Loucy (cell line): ENCODE results near the gene ABCA1.

Source experiments
- H2AFZ ChIP-seq: fragments of 200-600 bp; sonication (generic); 2 replicates; pipeline ENCODE4 v1.6.0; 2016; ENCODE audit warnings: antibody characterized with exemption, mild to moderate bottlenecking, low read length, moderate library complexity
- H3F3A ChIP-seq: fragments of 200-600 bp; 2 replicates; pipeline ENCODE4 v1.6.0; 2016; ENCODE audit warnings: antibody characterized with exemption, low read depth, mild to moderate bottlenecking
- H3K27me3 ChIP-seq: fragments of 200-600 bp; sonication (generic); 2 replicates; pipeline ENCODE4 v1.6.1; 2014; ENCODE audit warnings: low read length, mild to moderate bottlenecking; ENCODE audit not compliant: insufficient read depth, poor library complexity, severe bottlenecking
- H3K36me3 ChIP-seq: fragments of 200-600 bp; sonication (generic); 2 replicates; pipeline ENCODE4 v1.6.1; 2016; ENCODE audit warnings: low read length; ENCODE audit not compliant: insufficient read depth
- H3K4me1 ChIP-seq: fragments of 200-600 bp; sonication (generic); 2 replicates; pipeline ENCODE4 v1.5.1; 2014; ENCODE audit warnings: low read length, mild to moderate bottlenecking; ENCODE audit not compliant: insufficient read depth, poor library complexity, severe bottlenecking
- H3K4me2 ChIP-seq: fragments of 200-600 bp; sonication (generic); 2 replicates; pipeline ENCODE4 v1.6.0; 2014; ENCODE audit warnings: antibody characterized with exemption, low read length, low read depth, mild to moderate bottlenecking; ENCODE audit not compliant: poor library complexity, severe bottlenecking
- H3K4me3 ChIP-seq: fragments of 200-600 bp; sonication (generic); 2 replicates; pipeline ENCODE4 v1.5.1; 2014; ENCODE audit warnings: low read length, mild to moderate bottlenecking, mixed read lengths; ENCODE audit not compliant: poor library complexity, severe bottlenecking
- H3K79me2 ChIP-seq: fragments of 200-600 bp; sonication (generic); 2 replicates; pipeline ENCODE4 v1.6.1; 2014; ENCODE audit warnings: low read length; ENCODE audit not compliant: insufficient read depth
- H3K9ac ChIP-seq: fragments of 200-600 bp; sonication (generic); 2 replicates; pipeline ENCODE4 v1.6.0; 2014; ENCODE audit warnings: mild to moderate bottlenecking, low read depth, low read length, moderate library complexity; ENCODE audit not compliant: poor library complexity, severe bottlenecking
- H3K9me2 ChIP-seq: fragments of 200-600 bp; sonication (generic); replicated peaks from 2 replicates; pipeline ENCODE4 v1.6.1; 2016; ENCODE audit warnings: low read depth, low read length, mixed read lengths
- H3K9me3 ChIP-seq: fragments of 200-600 bp; sonication (generic); 2 replicates; pipeline ENCODE4 v1.6.1; 2014; ENCODE audit warnings: mild to moderate bottlenecking, antibody characterized with exemption, low read length, low read depth; ENCODE audit not compliant: insufficient read depth
- H4K20me1 ChIP-seq: fragments of 200-600 bp; sonication (generic); 2 replicates; pipeline ENCODE4 v1.6.0; 2014; ENCODE audit warnings: antibody characterized with exemption, low read length, mild to moderate bottlenecking; ENCODE audit not compliant: insufficient read depth, poor library complexity, severe bottlenecking
- EZH2phosphoT487 ChIP-seq: fragments of 200-600 bp; IDR thresholded peaks from 2 replicates; pipeline ENCODE4 v1.6.1; 2018; ENCODE audit warnings: antibody characterized with exemption, mild to moderate bottlenecking, moderate library complexity, borderline replicate concordance
- TF ChIP-seq, protein P1 (sequence below): fragments of 200-600 bp; sonication (generic); conservative IDR thresholded peaks from 2 replicates; pipeline ENCODE4 v1.5.1; 2014; ENCODE audit warnings: mild to moderate bottlenecking, antibody characterized with exemption, low read length

The ABCA1 gene

DNA sequence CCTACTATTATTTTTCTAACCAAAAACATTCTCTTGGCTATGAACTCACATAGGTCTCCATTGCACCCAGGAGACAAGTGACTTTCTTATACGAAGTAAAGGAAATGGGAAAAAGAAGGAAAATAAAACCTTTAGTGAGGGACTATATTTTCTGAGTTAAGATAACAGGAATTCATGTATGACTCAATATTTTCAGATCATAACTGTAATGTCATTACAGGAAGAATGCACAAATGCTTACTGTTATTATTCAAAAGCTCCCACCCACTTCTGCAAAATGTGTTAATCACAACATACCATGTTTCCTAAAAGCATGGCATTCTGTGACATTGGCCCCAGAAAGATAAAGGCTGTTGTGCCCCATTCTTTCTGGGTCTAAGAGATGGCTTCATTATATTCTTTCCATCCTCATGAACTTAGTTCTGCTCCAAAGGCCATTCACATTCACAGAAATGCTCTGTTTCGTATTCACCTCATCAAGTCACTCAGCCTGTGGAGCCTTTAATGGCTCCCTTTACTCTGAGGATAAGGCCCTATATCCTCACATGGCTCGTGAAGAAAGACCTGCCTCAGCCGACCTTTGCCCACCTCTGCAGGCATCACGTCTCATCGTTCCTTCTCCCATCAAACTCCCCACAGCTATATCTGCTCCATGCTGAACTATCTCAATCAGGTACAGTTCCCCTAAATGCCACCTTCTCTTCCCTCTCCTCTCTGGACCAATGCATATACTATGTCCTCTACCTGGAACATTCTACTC is 77.0 kb downstream of the ABCA1 start:
- no peak overlapping the region for H3K4me3 ChIP-seq
- no peaks in the 10 kb centered on the region for H3K79me2 ChIP-seq
- no peak overlapping the region for H3K4me2 ChIP-seq
- TF ChIP-seq, protein P1, sequence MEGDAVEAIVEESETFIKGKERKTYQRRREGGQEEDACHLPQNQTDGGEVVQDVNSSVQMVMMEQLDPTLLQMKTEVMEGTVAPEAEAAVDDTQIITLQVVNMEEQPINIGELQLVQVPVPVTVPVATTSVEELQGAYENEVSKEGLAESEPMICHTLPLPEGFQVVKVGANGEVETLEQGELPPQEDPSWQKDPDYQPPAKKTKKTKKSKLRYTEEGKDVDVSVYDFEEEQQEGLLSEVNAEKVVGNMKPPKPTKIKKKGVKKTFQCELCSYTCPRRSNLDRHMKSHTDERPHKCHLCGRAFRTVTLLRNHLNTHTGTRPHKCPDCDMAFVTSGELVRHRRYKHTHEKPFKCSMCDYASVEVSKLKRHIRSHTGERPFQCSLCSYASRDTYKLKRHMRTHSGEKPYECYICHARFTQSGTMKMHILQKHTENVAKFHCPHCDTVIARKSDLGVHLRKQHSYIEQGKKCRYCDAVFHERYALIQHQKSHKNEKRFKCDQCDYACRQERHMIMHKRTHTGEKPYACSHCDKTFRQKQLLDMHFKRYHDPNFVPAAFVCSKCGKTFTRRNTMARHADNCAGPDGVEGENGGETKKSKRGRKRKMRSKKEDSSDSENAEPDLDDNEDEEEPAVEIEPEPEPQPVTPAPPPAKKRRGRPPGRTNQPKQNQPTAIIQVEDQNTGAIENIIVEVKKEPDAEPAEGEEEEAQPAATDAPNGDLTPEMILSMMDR: no peak
- no peak for TF ChIP-seq EZH2phosphoT487
- H3K4me1 ChIP-seq: no peaks in the 10 kb centered on the region
- no peaks in the 10 kb centered on the region for H3K9me2 ChIP-seq
- H2AFZ ChIP-seq: no peak overlapping the region
- H3K9me3 ChIP-seq: no peaks in the 10 kb centered on the region
- no peaks in the 10 kb centered on the region for H4K20me1 ChIP-seq
- H3K27me3 ChIP-seq: no peaks in the 10 kb centered on the region
- H3K9ac ChIP-seq: no peak overlapping the region
- no peaks in the 10 kb centered on the region for H3K36me3 ChIP-seq
- H3F3A ChIP-seq: no peaks in the 10 kb centered on the region

DNA sequence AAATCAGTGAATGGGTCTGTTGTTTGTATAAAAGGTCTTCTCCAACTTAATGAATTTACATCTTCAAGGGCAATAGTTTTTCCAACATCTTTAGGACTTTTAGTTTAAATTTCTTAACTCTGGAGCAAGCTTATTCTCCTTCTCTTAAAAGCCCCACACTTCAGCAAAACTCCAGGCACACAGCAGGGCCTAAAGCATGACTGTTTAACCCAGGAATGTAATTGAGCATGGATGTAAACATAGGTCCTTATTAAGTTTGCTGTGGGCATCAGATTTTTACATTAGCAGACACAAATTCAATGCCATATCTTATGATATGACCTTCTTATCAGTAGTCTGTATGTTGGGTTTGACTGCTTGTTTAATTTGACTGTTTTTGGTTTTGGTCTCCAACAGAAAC is 78.9 kb downstream of the ABCA1 start:
- H3K9me3 ChIP-seq: no peaks in the 10 kb centered on the region
- no peaks in the 10 kb centered on the region for H4K20me1 ChIP-seq

DNA sequence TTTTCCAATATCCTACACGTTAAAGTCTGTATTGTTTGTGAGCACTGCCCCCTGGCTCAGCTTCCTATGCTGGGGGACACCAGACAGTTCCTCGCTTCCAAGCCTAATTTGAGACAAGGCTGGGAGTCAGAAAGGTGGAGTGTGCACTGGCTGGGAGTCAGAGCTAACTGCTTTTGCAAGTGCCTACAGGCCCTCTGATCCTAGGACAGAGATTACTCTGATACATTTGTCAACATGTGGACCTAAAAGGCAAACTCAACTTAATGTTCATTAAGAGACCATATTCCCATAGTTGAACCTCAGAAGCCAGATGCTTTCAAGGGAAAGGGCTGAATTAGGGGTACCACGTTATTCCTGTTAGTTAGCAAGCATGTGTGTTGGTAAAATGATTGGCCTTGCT is 83.2 kb downstream of the ABCA1 start:
- no peak overlapping the region for H3K4me2 ChIP-seq
- H3F3A ChIP-seq: no peaks in the 10 kb centered on the region
- no peak overlapping the region for H3K4me3 ChIP-seq
- H3K4me1 ChIP-seq: no peaks in the 10 kb centered on the region
- H3K79me2 ChIP-seq: no peaks in the 10 kb centered on the region
- H3K36me3 ChIP-seq: no peaks in the 10 kb centered on the region
- no peaks in the 10 kb centered on the region for H3K27me3 ChIP-seq
- no peaks in the 10 kb centered on the region for H3K9me2 ChIP-seq
- no peak overlapping the region for H2AFZ ChIP-seq
- no peaks in the 10 kb centered on the region for H4K20me1 ChIP-seq
- no peak overlapping the region for H3K9ac ChIP-seq
- no peaks in the 10 kb centered on the region for H3K9me3 ChIP-seq
- TF ChIP-seq, protein P1: no peak
- TF ChIP-seq EZH2phosphoT487: no peak

More for the DNA sequence above, 78.9 kb downstream of the ABCA1 start:
- Histone ChIP-seq H3F3A (no peaks in the 10 kb centered on the region), H3K27me3 (no peaks in the 10 kb centered on the region), H2AFZ (no peak overlapping the region), H3K9ac (no peak overlapping the region), H3K36me3 (no peaks in the 10 kb centered on the region), H3K79me2 (no peaks in the 10 kb centered on the region), H3K4me3 (no peak overlapping the region), H3K4me1 (no peaks in the 10 kb centered on the region), H3K4me2 (no peak overlapping the region), H3K9me2 (no peaks in the 10 kb centered on the region)
- no peak for TF ChIP-seq EZH2phosphoT487
- TF ChIP-seq, protein P1: no peak
